Measurements from ENCODE around the gene CBX5.

GRCh38 chr12:54200412-54200811 is 79.5 kb downstream of the CBX5 start:
- TF ChIP-seq, protein P1, sequence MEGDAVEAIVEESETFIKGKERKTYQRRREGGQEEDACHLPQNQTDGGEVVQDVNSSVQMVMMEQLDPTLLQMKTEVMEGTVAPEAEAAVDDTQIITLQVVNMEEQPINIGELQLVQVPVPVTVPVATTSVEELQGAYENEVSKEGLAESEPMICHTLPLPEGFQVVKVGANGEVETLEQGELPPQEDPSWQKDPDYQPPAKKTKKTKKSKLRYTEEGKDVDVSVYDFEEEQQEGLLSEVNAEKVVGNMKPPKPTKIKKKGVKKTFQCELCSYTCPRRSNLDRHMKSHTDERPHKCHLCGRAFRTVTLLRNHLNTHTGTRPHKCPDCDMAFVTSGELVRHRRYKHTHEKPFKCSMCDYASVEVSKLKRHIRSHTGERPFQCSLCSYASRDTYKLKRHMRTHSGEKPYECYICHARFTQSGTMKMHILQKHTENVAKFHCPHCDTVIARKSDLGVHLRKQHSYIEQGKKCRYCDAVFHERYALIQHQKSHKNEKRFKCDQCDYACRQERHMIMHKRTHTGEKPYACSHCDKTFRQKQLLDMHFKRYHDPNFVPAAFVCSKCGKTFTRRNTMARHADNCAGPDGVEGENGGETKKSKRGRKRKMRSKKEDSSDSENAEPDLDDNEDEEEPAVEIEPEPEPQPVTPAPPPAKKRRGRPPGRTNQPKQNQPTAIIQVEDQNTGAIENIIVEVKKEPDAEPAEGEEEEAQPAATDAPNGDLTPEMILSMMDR (IDR thresholded peaks at IDR 0.05): no peak
- TF ChIP-seq POLR2A (IDR thresholded peaks at IDR 0.05): no peak
